T-helper 1 cell treated with Interleukin-12 subunit alpha and Interleukin-12 subunit beta and Interleukin-4 antibody, amounts not matched to agents 30 ng/mL and 1 ng/mL, for 36 hours (primary cell): ENCODE measurements around the gene HOXA4. TPM values are rescaled to one million over a fixed set of nuclear protein-coding genes. Genes with fewer than 3 reads are reported as not detected.

Experiments
- intact Hi-C: fragments of 100-400 bp; cut with micrococcal nuclease; formaldehyde crosslinking; loops from one replicate; pipeline ENCODE4 v1.15.1; 2024
- total RNA-seq: library from RNA; stranded (reverse); gene quantifications from 2 replicates; pipeline ENCODE4 v1.2.3, GENCODE V29; 2022

The HOXA4 gene
- total RNA-seq, 1 donor from 2014 or later, result 0.22 TPM

GRCh38 chr7:27138472-27138871 lies 7.9 kb upstream of the HOXA4 start:
- intact Hi-C loops, result no loop called here

- intact Hi-C loops, result no loop called here
Measured at GRCh38 chr7:27137640-27138315, 7.2 kb upstream of the HOXA4 start.

- intact Hi-C loops, result loop anchor here (2.0 to 5.0 kb wide), 4 partner anchors 16 to 932 kb away; partner anchors contain the start of genes CBX3, HNRNPA2B1 and SKAP2
Measured at GRCh38 chr7:27134392-27134791, 3.8 kb upstream of the HOXA4 start.

DNA sequence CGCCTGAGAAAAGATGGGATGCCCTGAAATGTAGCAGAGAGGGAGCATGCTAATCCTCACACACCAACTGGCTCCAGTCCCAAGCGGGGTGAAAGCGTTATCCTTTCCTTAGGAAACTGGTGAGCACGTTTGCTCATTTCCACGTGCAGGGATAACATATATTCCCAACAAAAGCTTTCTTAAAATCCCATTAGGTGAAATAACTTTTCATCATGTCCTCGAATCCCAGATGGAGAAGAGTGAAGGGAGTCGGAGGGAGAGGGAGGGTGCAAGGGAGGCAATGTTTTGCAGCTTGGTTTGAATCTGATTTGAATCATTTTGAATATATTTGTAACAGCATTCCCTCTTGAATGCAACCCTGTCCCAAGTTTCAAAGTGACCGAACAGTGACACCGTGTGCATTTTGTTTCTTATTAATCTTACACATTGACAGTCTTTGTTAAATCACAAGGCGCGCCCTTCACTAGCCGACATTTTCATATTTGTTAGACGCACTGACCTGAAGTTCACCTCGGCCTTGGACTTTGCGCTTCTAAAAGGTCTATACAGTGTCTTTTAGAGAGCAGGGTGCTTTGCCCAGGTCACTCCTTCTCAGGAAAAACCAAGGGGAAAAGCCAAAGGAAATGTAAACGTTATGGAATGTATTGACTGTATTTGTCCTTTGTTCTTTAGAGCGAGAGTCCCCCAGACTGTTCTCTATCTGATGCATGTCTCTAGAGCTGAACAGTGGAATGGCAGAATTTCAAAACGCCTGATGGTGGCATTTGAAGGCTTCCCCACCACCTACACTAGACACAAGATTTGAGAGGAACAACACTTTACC lies 3.1 kb upstream of the HOXA4 start:
- intact Hi-C loops, result loop anchor here (2.0 to 5.0 kb wide), 4 partner anchors 17 to 931 kb away; partner anchors contain the start of genes CBX3, HNRNPA2B1 and SKAP2

DNA sequence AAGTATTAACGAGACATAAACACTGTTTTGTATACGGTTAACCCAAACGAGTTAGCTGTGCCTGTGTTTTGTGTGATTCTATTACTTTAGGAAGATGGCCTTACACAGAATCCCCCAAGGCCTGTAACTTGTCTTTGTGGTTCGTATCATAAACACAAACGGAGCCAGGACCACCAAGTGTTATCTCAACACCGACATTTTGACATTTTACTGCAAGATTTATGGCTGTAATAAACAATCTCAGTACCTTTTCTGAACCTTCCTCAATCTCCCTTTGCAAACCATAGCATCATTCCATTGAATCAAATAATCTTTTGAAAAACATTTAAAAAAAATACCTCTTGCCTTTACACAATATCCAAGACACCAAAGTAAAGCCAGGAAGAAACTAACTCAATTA lies 2.4 kb upstream of the HOXA4 start:
- intact Hi-C loops, result loop anchor here (5.0 kb wide), 3 partner anchors 271 to 931 kb away; partner anchors contain the start of genes CBX3, HNRNPA2B1 and SKAP2

DNA sequence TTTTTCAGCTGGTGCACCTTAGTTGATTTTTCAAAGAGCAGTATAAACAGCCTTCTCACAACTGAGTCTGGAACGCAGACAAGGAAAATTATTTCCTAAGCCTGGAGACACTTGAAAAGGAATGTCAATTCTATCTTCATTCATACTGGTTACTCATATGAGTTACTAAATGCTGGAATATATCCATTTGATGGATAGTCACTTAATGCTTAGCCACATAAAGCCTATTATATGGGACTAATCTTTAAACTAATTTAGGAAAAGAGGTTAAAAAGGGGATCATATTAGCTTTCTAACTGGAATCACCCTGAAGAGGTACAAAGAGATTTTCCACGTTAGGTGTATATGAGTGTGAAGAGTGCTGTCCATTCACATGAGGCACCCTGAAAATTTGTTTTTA lies 1.7 kb upstream of the HOXA4 start:
- intact Hi-C loops, result loop anchor here (5.0 kb wide), 3 partner anchors 270 to 930 kb away; partner anchors contain the start of genes CBX3, HNRNPA2B1 and SKAP2

DNA sequence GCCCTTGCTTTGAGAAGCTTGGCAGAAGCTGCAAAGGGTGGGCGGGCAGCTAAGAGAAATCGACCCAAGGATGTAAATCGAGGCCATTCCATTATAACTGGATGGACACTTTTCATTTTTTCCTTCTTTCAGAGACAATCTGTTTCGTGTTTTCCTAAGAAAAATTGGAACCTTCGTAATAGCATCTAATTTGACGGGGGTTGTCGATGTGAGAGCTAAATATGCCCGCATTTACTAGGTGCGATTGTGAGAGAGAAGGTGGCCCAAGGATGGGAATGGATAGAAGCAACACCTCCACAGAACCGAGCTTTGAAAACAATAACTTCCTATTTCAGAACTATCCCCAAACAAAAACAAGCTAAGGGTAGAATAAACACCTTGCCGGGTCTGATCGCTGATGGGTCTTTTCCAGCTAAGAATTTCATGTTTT lies 848 bp upstream of the HOXA4 start:
- intact Hi-C loops, result loop anchor here (5.0 kb wide), 3 partner anchors 269 to 929 kb away; partner anchors contain the start of genes CBX3, HNRNPA2B1 and SKAP2

GRCh38 chr7:27129729-27130539 lies 623 bp downstream of the HOXA4 start:
- intact Hi-C loops, result loop anchor here (1.0 to 5.0 kb wide), 4 partner anchors 34 to 928 kb away; partner anchors contain the start of genes CBX3, HNRNPA2B1 and SKAP2

GRCh38 chr7:27128776-27129728 lies 1.5 kb downstream of the HOXA4 start:
- intact Hi-C loops, result no loop called here

DNA sequence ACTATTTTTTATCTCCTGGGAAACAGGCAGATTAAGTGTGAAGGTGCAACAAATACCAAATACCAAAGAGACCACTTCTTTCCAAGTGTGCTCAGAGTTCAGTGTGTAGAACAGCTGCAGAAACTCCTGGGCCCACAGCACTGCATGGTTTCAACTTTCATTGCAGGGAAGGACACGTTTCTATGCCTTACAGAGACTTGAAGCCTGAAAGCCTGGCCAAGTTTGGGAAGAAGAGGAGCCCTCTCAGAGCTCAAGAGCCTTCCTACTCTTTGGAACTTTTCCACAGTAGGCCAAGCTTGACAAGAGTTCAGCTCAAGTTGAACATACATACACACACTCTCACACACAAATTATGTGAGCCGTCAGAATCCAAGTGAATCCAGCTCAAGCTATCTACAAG lies 2.5 kb downstream of the HOXA4 start:
- intact Hi-C loops, result no loop called here

GRCh38 chr7:27126596-27127327 lies 3.8 kb downstream of the HOXA4 start:
- intact Hi-C loops, result no loop called here

GRCh38 chr7:27125986-27126394 lies 4.6 kb downstream of the HOXA4 start:
- intact Hi-C loops, result no loop called here

GRCh38 chr7:27124902-27125689 lies 5.5 kb downstream of the HOXA4 start:
- intact Hi-C loops, result no loop called here

DNA sequence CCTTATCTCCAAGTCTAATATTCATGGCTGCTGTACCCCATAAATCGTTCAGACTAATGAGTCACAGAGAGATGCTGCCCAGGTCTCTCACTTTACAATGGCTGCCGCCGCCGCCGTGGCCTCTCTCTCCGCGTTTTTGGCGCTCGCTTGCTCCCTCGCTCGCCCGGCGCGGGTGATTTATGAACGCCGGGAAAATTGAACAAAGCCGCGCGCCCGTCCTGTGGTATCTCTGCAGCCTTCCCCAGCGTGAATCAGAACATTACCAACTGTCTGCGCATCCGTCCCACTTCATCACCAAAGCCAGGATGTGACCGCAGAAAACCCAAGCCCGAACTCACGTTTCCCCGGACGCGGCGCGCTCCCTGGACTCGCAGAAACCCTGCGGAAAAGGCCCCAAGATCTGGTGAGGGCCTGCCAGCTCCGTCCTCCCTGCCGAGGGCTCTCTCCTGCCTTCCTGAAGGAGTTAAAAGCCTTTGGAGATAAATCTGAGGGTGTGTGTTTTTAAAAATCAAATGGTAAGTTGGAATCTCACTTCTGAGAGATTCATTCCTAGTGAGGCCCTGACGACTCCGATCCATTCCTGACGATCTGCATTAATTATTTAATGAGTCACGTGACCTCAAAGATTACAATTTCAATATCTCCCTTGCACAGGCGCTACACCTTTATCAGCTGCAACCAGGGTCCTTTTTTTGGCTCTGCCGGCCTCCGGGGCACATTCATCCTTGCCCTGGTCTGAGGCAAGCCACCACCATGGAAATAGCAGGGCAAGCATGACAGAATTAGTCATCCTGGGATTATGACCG lies 6.3 kb downstream of the HOXA4 start:
- intact Hi-C loops, result no loop called here

DNA sequence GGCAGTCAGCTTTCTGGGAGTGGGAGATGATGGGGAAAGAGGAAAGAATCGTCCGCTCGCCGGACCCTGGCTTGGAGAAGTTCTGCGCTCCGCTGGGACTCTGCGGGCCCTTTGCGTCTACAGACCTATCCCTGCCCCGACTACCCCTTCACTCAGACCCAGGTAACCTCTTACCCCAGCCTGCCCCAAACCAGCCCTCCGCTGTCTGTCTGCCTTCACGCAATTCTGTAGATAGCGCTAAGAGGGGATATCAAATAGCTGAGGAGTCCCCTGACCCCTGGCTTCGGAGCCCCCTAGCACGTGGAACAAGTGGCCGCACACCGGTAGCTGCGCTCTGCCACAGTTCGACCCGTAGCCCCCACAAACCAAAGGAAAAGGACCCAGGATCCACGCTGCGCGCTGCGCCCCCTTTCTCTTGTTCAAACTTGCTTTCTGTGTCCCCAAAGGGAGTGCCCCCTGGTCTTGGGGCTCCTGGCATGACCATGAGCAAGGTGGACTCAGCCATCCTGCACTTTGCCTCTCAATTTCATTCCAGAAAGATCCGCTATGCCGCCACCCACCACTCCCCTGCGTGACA lies 7.0 kb downstream of the HOXA4 start:
- intact Hi-C loops, result no loop called here

DNA sequence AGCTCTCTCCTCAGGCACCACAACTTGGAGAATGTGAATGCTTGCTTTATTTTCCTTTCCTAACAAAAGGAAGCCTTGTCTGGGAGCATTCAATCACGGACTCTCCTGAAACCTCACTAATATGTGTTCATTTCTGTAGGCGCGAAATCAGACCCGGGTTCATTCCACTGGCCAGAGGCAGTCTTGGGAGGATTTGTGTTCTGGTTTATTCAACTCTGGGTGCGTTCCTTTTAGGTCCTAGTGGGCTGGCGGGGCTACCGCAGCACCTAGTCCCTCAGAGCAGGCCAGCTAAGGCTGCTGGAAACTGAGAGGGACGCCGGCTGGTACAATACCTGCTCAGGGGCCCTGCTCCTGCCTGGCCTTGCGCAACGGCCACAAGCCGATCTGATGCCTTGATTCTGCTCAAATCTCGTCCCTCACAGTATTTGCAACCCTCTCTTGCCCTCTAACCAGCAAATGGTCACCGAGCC lies 7.5 kb downstream of the HOXA4 start:
- intact Hi-C loops, result no loop called here
